ENCODE results near the gene TTC13. TPM values are rescaled to one million over a fixed set of nuclear protein-coding genes. Genes with fewer than 3 reads are reported as not detected.

Gene TTC13
- total and polyA plus RNA-seq, 2 of the 13 experiments (the other 11 are each of a cell fraction or from before 2014, with no cell fraction given) = 5.8 to 15.9 TPM

GRCh38 chr1:230861970-230862595, 116.6 kb downstream of the TTC13 start (continued):
- TF ChIP-seq ZBTB7B (CRISPR knock-in tag; IDR thresholded peaks at IDR 0.05) = no peak
- no peak for TF ChIP-seq BRCA1 (CRISPR knock-in tag; IDR thresholded peaks at IDR 0.05)
- TF ChIP-seq AGO2 (optimal IDR thresholded peaks at IDR 0.05; ENCODE audit: low read depth, low read length) = no peak
- no peak for TF ChIP-seq ZNF576 (CRISPR knock-in tag; IDR thresholded peaks at IDR 0.05)
- TF ChIP-seq USF2 (IDR thresholded peaks at IDR 0.05; ENCODE audit: low read depth, low read length) = no peak
- TF ChIP-seq USF2 (CRISPR knock-in tag; IDR thresholded peaks at IDR 0.05; ENCODE audit: borderline replicate concordance) = no peak
- TF ChIP-seq THAP9 (CRISPR knock-in tag; IDR thresholded peaks at IDR 0.05; ENCODE audit: borderline replicate concordance) = no peak
- no peak for TF ChIP-seq ZNF142 (CRISPR knock-in tag; IDR thresholded peaks at IDR 0.05)
- TF ChIP-seq MXD1 (CRISPR knock-in tag; IDR thresholded peaks at IDR 0.05) = no peak
- no peak for TF ChIP-seq ZNF609 (CRISPR knock-in tag; IDR thresholded peaks at IDR 0.05; ENCODE audit: borderline replicate concordance)
